GF-D8 (cell line): ENCODE measurements around the gene ITGB6.

Experiments
- DNase-seq: peaks from one replicate; lab custom pipeline; 2025; lab: John Stamatoyannopoulos, UW

ITGB6 gene

GRCh38 chr2:160087854-160088745 is 112.0 kb downstream of the ITGB6 start:
- DNase-seq, result no peak

- DNase-seq, result no peak
These were observed 114.4 kb downstream of the ITGB6 start for GRCh38 chr2:160085662-160086061.

- no peak for DNase-seq
These were observed 121.9 kb downstream of the ITGB6 start for GRCh38 chr2:160077912-160078810.

GRCh38 chr2:160076914-160077313 is 123.2 kb downstream of the ITGB6 start:
- DNase-seq, result no peak

GRCh38 chr2:160076241-160076640 is 123.8 kb downstream of the ITGB6 start:
- no peak for DNase-seq

GRCh38 chr2:160075171-160075570 is 124.9 kb downstream of the ITGB6 start:
- DNase-seq, result no peak

GRCh38 chr2:160073284-160073888 is 126.7 kb downstream of the ITGB6 start:
- DNase-seq, result no peak

GRCh38 chr2:160068906-160069305 is 131.2 kb downstream of the ITGB6 start:
- no peak for DNase-seq

GRCh38 chr2:160064916-160065315 is 135.2 kb downstream of the ITGB6 start:
- DNase-seq, result no peak

GRCh38 chr2:160063879-160064612 is 136.0 kb downstream of the ITGB6 start:
- no peak for DNase-seq

- DNase-seq, result no peak
These were observed 136.8 kb downstream of the ITGB6 start for GRCh38 chr2:160063271-160063670.

- DNase-seq, result no peak
These were observed 137.6 kb downstream of the ITGB6 start, which contains the start of gene PLA2R1 for GRCh38 chr2:160062292-160063005. Gene PLA2R1, minus strand, starts transcription at chr2:160062615. Its CDS starts 212 bp downstream, at chr2:160062403.

- DNase-seq, result no peak
These were observed 138.2 kb downstream of the ITGB6 start for GRCh38 chr2:160061944-160062291.

- DNase-seq, result no peak
These were observed 138.5 kb downstream of the ITGB6 start for GRCh38 chr2:160061533-160061932.

- DNase-seq, result no peak
These were observed 139.8 kb downstream of the ITGB6 start for GRCh38 chr2:160060297-160060696.

- DNase-seq, result no peak
These were observed 142.7 kb downstream of the ITGB6 start for GRCh38 chr2:160057356-160057755.

GRCh38 chr2:160055726-160056108 is 144.4 kb downstream of the ITGB6 start:
- DNase-seq, result no peak

GRCh38 chr2:160054984-160055725 is 144.9 kb downstream of the ITGB6 start:
- no peak for DNase-seq

- no peak for DNase-seq
These were observed 146.1 kb downstream of the ITGB6 start for GRCh38 chr2:160053946-160054345.

- DNase-seq, result no peak
These were observed 147.5 kb downstream of the ITGB6 start for GRCh38 chr2:160052531-160052930.
